SK-N-SH (cell line): ENCODE data around the gene SLC6A3. TPM values are rescaled to one million over a fixed set of nuclear protein-coding genes. Genes with fewer than 3 reads are reported as not detected.

ENCODE experiments used
- CTCF ChIA-PET: fragments of 300-600, 350-600 bp; formaldehyde crosslinking; extraction: SDS; loops from one replicate; lab custom pipeline; 2021; lab: Yijun Ruan, JAX
- POLR2A ChIA-PET: fragments of 350-600 bp; sonication (Branson Sonifier 250); formaldehyde crosslinking; extraction: SDS; loops from one replicate; lab custom pipeline; 2020; ENCODE audit warnings: antibody characterized with exemption, inconsistent platforms; lab: Yijun Ruan, JAX
- DNase-seq: peaks from one replicate; pipeline ENCODE4 v3.0.0; 2012
- H2AFZ ChIP-seq: fragments of 200-600 bp; sonication (generic); 2 replicates; pipeline ENCODE4 v1.8.1; 2016; ENCODE audit warnings: antibody characterized with exemption, mild to moderate bottlenecking, low read depth
- H3F3A ChIP-seq: fragments of 200-600 bp; sonication (generic); replicated peaks from 2 replicates; pipeline ENCODE3; 2016; ENCODE audit warnings: antibody characterized with exemption, mild to moderate bottlenecking; ENCODE audit not compliant: insufficient read depth
- H3K27ac ChIP-seq, 2 experiments: fragments of 200-500 bp in 1 of 2; fragments of 200-600 bp in 1 of 2; sonication (Bioruptor generic) in 1 of 2; sonication (generic), shearing (Covaris generic) in 1 of 2; 2 replicates each; pipeline versions ENCODE4 v1.5.1 to v1.6.1; 2014 to 2016; ENCODE audit warnings: low read depth in 2 of 2, inconsistent platforms in 1 of 2, low read length in 1 of 2, mild to moderate bottlenecking in 1 of 2, mixed read lengths in 1 of 2
- H3K27me3 ChIP-seq: fragments of 200-600 bp; sonication (generic), shearing (Covaris generic); 2 replicates; pipeline ENCODE4 v1.6.1; 2016; ENCODE audit warnings: mixed run types; ENCODE audit not compliant: insufficient read depth
- H3K36me3 ChIP-seq, 2 experiments: fragments of 200-500 bp in 1 of 2; fragments of 200-600 bp in 1 of 2; sonication (Bioruptor generic) in 1 of 2; sonication (generic) in 1 of 2; replicated peaks in 1 of 2; 2 replicates each; pipeline versions ENCODE3 to v1.5.1; 2014 to 2016; ENCODE audit warnings: low read length in 1 of 2, mild to moderate bottlenecking in 1 of 2; ENCODE audit not compliant: insufficient read depth in 2 of 2, control insufficient read depth in 1 of 2
- H3K4me1 ChIP-seq, 2 experiments: fragments of 200-500 bp in 1 of 2; fragments of 200-600 bp in 1 of 2; sonication (Bioruptor generic) in 1 of 2; sonication (generic), shearing (Covaris generic) in 1 of 2; 2 replicates each; pipeline versions ENCODE4 v1.5.1 to v1.6.1; 2014 to 2016; ENCODE audit warnings: low read depth in 1 of 2, low read length in 1 of 2, mixed run types in 1 of 2; ENCODE audit not compliant: insufficient read depth in 2 of 2, control insufficient read depth in 1 of 2
- H3K4me2 ChIP-seq: fragments of 200-600 bp; sonication (generic), shearing (Covaris generic); 2 replicates; pipeline ENCODE4 v1.6.1; 2017; ENCODE audit warnings: mixed run types
- H3K4me3 ChIP-seq, 2 experiments: fragments of 200-500 bp in 1 of 2; fragments of 200-600 bp in 1 of 2; sonication (Bioruptor generic) in 1 of 2; sonication (generic), shearing (Covaris generic) in 1 of 2; 2 replicates each; pipeline versions ENCODE4 v1.5.1 to v1.8.1; 2014 to 2016; ENCODE audit warnings: low read depth in 2 of 2, inconsistent platforms in 1 of 2, low read length in 1 of 2, mild to moderate bottlenecking in 1 of 2, mixed read lengths in 1 of 2, moderate library complexity in 1 of 2
- H3K79me2 ChIP-seq: fragments of 200-600 bp; sonication (generic); 2 replicates; pipeline ENCODE4 v1.8.1; 2017; ENCODE audit warnings: mild to moderate bottlenecking; ENCODE audit not compliant: insufficient read depth
- H3K9ac ChIP-seq: fragments of 200-600 bp; sonication (generic); 2 replicates; pipeline ENCODE4 v1.6.1; 2017; ENCODE audit warnings: mixed run types
- H3K9me2 ChIP-seq: fragments of 200-600 bp; sonication (generic); 2 replicates; pipeline ENCODE4 v1.6.1; 2017; ENCODE audit warnings: mixed run types
- H3K9me3 ChIP-seq: fragments of 200-600 bp; sonication (generic); 2 replicates; pipeline ENCODE4 v1.6.1; 2017; ENCODE audit warnings: mixed run types, mild to moderate bottlenecking, moderate library complexity
- H4K20me1 ChIP-seq: fragments of 200-600 bp; sonication (generic); 2 replicates; pipeline ENCODE4 v1.6.1; 2017; ENCODE audit warnings: mild to moderate bottlenecking, mixed run types; ENCODE audit not compliant: insufficient read depth
- CHD2 ChIP-seq: fragments of 150-350 bp; IDR thresholded peaks from 2 replicates; pipeline ENCODE4 v1.6.1; 2018; ENCODE audit warnings: low read length; ENCODE audit not compliant: partially characterized antibody
- ELF1 ChIP-seq: IDR thresholded peaks from 2 replicates; pipeline ENCODE4 v1.4.0; 2012
- EZH2phosphoT487 ChIP-seq: fragments of 200-600 bp; sonication (generic); IDR thresholded peaks from 2 replicates; pipeline ENCODE4 v1.6.1; 2017; ENCODE audit warnings: low read depth, mixed run types, mild to moderate bottlenecking, antibody characterized with exemption, moderate library complexity, borderline replicate concordance
- FOSL2 ChIP-seq: IDR thresholded peaks from 2 replicates; pipeline ENCODE4 v1.4.0; 2012; ENCODE audit warnings: low read depth, mild to moderate bottlenecking, moderate library complexity, borderline replicate concordance
- MXI1 ChIP-seq: IDR thresholded peaks from 2 replicates; pipeline ENCODE4 v1.6.1; 2012; ENCODE audit warnings: mild to moderate bottlenecking, low read depth, low read length, improper control_type of control experiment
- NFIC ChIP-seq: IDR thresholded peaks from 2 replicates; pipeline ENCODE4 v1.4.0; 2012; ENCODE audit warnings: borderline replicate concordance
- POLR2AphosphoS5 ChIP-seq: IDR thresholded peaks from 2 replicates; pipeline ENCODE4 v1.6.1; 2012; ENCODE audit warnings: low read depth, low read length
- RCOR1 ChIP-seq: fragments of 150-350 bp; IDR thresholded peaks from 2 replicates; pipeline ENCODE4 v1.6.1; 2017; ENCODE audit warnings: antibody characterized with exemption, low read length
- RXRA ChIP-seq: IDR thresholded peaks from 2 replicates; pipeline ENCODE4 v1.4.0; 2012; ENCODE audit warnings: low read depth, mild to moderate bottlenecking, borderline replicate concordance
- SIN3A ChIP-seq: IDR thresholded peaks from 2 replicates; pipeline ENCODE4 v1.6.1; 2012; ENCODE audit warnings: low read depth, mild to moderate bottlenecking, low read length, moderate library complexity, borderline replicate concordance
- TEAD4 ChIP-seq: IDR thresholded peaks from 2 replicates; pipeline ENCODE4 v1.4.0; 2012; ENCODE audit warnings: mild to moderate bottlenecking, borderline replicate concordance; ENCODE audit not compliant: insufficient read depth
- WGBS: methylation state at CpG from one replicate; pipeline ENCODE4 v1.1.6; 2017; ENCODE audit warnings: low lambda C conversion rate; 5-methylcytosine and 5-hydroxymethylcytosine counted together
- polyA plus RNA-seq, 3 experiments: library from polyadenylated mRNA; depleted of rRNA; stranded (reverse); fragments of >200 nt; gene quantifications; 2 replicates each; pipeline ENCODE4 v1.2.3, GENCODE V29; 2012

Gene SLC6A3
- polyA plus RNA-seq, 1 of the 3 experiments (the other 2 are of a cell fraction), result not detected

DNA sequence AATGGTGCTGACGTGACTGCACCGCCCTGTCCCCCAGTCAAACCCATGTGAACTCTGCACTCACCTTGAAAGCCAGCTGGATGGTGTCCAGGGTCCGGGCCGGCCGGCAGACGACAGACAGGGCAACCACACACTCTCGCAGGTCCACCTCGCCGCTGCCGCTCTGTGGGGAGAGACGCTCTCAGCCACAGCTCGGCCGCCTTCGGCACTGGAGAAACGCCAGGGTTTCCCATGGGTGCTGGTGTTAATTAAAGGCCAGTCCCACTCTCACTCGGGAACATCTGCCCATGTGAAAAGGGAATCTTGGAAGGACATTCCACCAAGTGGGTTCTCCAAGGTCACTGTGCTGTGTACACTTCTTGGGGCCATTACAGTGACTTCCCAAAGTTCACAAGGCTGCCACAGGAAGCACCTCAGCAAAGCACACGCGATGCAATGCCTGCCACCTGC, 25.5 kb upstream of the SLC6A3 start:
- H4K20me1 ChIP-seq, result 0 out of 2 replicates have a peak, but pooled peaks cover 8% of the 10 kb centered on the region
- no peak overlapping the region for H3K9ac ChIP-seq
- CTCF ChIA-PET, result interaction anchor here (1.7 to 2.0 kb wide), 2 partner anchors 9 to 183 kb away, joined by 5 to 8 read pairs; no protein-coding TSS in a partner anchor
- POLR2A ChIA-PET, result no interaction called here
- H3K79me2 ChIP-seq, result no peaks in the 10 kb centered on the region
- WGBS, result 90% methylated on average over 16 of the region's 18 CpGs
- no peaks in the 10 kb centered on the region for H3K9me2 ChIP-seq
- peaks cover 9 to 35% of the 10 kb centered on the region in 2 experiments for H3K36me3 ChIP-seq
- peak overlapping the region in 1 of 2 experiments; percentile 87; a peak in 2 of 4 replicates for H3K27ac ChIP-seq
- peaks cover 10% of the 10 kb centered on the region for H3F3A ChIP-seq
- H3K4me3 ChIP-seq, result no peak overlapping the region
- no peak for DNase-seq
- no peaks in the 10 kb centered on the region for H3K9me3 ChIP-seq
- peaks cover 0 to 8% of the 10 kb centered on the region in 2 experiments; a peak in 1 of 4 replicates for H3K4me1 ChIP-seq
- no peak overlapping the region for H3K4me2 ChIP-seq
- H3K27me3 ChIP-seq, result no peaks in the 10 kb centered on the region
- H2AFZ ChIP-seq, result no peak overlapping the region
- no peak for TF ChIP-seq CHD2
- no peak for TF ChIP-seq TEAD4
- TF ChIP-seq RXRA, result no peak
- TF ChIP-seq EZH2phosphoT487, result no peak
- no peak for TF ChIP-seq SIN3A

GRCh38 chr5:1468629-1469527, 23.6 kb upstream of the SLC6A3 start:
- 91% methylated on average over 21 of the region's 28 CpGs for WGBS
- no peak overlapping the region for H3K4me2 ChIP-seq
- peaks cover 22% of the 10 kb centered on the region for H3F3A ChIP-seq
- H3K4me3 ChIP-seq, result no peak overlapping the region
- H3K9me2 ChIP-seq, result no peaks in the 10 kb centered on the region
- H3K9me3 ChIP-seq, result no peaks in the 10 kb centered on the region
- peak overlapping the region in 1 of 2 experiments; percentile 87; a peak in 2 of 4 replicates for H3K27ac ChIP-seq
- H3K27me3 ChIP-seq, result no peaks in the 10 kb centered on the region
- H4K20me1 ChIP-seq, result 0 out of 2 replicates have a peak, but pooled peaks cover 8% of the 10 kb centered on the region
- H3K36me3 ChIP-seq, result peaks cover 9 to 20% of the 10 kb centered on the region in 2 experiments
- no peaks in the 10 kb centered on the region for H3K79me2 ChIP-seq
- H3K4me1 ChIP-seq, result peaks cover 0 to 8% of the 10 kb centered on the region in 2 experiments; a peak in 1 of 4 replicates
- ChIA-PET CTCF (interaction anchor here (0.8 to 2.0 kb wide), 14 partner anchors 10 to 301 kb away, joined by 3 to 8 read pairs (median 4); no protein-coding TSS in a partner anchor), POLR2A (no interaction called here)
- no peak for DNase-seq
- H2AFZ ChIP-seq, result no peak overlapping the region
- 0 out of 2 replicates have a peak overlapping the region, but pooled peaks have one; percentile 24 for H3K9ac ChIP-seq
- TF ChIP-seq NFIC (no peak), RCOR1 (no peak), MXI1 (no peak), CHD2 (no peak), ELF1 (no peak), POLR2AphosphoS5 (no peak), FOSL2 (no peak), SIN3A (no peak)
- TF ChIP-seq, all 33 proteins: peak for 0
